AG04449 (cell line): ENCODE measurements around the gene ZCCHC4.
"Not testable (repeated sequence)": the region's sequence is repeated elsewhere in the genome, so short reads cannot be mapped to it uniquely, and the experiment has no call there.

Experiments
- CTCF ChIA-PET: fragments of 350-600 bp; formaldehyde crosslinking; extraction: SDS; loops from one replicate; lab custom pipeline; 2021; ENCODE audit warnings: antibody characterized with exemption; lab: Yijun Ruan, JAX
- POLR2A ChIA-PET: fragments of 400-600, 350-600 bp; formaldehyde crosslinking; extraction: SDS; loops from one replicate; lab custom pipeline; 2020; ENCODE audit warnings: antibody characterized with exemption, inconsistent platforms; lab: Yijun Ruan, JAX
- DNase-seq: peaks from one replicate; pipeline ENCODE4 v3.0.0-alpha.2; 2010; ENCODE audit warnings: low read depth, low spot score
- H3K4me3 ChIP-seq: 2 replicates; pipeline ENCODE4 v1.5.1; 2011; ENCODE audit warnings: low read depth, mild to moderate bottlenecking, control low read depth, low read length
- CTCF ChIP-seq: IDR thresholded peaks from one replicate; pipeline ENCODE4 v1.5.1; 2011; ENCODE audit warnings: mild to moderate bottlenecking, moderate library complexity, low read length, control low read depth, inconsistent platforms; ENCODE audit not compliant: insufficient read depth; ENCODE audit errors: missing control alignments

Gene ZCCHC4

DNA sequence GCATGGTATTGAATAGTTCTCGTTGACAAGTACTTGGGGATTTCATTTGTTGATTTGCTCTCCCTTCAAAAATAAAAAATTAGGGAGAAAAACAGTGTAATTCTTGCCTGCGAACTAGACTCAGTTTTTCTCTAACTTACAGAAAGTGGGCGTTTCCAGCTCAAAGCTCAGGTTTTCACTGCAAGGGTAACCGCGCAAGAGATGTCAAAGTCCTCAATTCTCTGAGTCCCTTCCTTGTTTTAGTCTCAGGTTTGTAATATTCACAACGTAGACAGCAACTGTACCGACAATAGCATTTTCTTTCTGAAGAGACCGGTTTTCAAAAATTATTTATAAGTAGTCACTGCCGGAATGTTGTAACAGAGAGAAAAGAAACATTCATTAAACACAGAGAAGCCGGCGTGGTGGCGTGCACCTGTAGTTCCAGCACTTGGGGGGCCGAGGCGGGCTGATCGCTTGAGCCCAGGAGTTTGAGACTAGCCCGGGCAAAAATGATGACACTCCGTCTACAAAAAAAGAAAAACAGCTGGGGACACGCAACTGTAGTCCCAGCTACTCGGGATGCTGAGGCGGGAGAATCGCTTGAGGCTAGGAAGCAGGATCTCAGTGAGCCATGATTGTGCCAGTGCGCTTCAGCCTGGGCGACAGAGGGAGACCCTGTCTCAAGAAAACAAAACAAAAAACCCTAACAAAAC lies 774 bp downstream of the ZCCHC4 start:
- H3K4me3 ChIP-seq: peak overlapping the region; percentile 99
- no peak for DNase-seq
- TF ChIP-seq CTCF: no peak
- POLR2A ChIA-PET: no interaction called here
- CTCF ChIA-PET: interaction anchor here (0.6 to 4.4 kb wide), 46 partner anchors 8 to 823 kb away, joined by 3 to 68 read pairs (median 8); partner anchors contain the start of genes ANAPC4 and SEPSECS

DNA sequence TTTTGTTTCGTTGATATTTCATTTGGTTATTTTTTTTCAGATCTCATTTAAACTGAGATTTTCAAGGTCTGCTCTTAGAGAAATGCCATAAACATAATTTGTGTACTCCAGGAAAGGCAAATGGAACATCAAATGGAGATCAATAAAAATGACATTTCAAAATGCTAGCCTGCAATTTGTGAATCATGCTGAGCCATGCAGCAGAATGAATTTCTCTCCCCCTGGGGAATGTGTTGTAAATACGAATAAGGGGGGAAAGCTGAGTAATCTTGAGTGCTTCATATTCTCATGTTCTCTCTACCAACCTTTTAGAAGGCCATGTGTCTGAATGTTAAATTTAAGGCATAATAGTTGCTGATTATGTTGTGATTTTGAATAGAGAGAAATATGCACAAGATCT lies 7.8 kb downstream of the ZCCHC4 start:
- CTCF ChIA-PET: interaction anchor here (1.0 to 4.4 kb wide), 5 partner anchors 9 to 46 kb away, joined by 3 to 57 read pairs (median 4); partner anchors contain the start of gene ZCCHC4
- no peak for TF ChIP-seq CTCF
- DNase-seq: no peak
- no peak overlapping the region for H3K4me3 ChIP-seq
- POLR2A ChIA-PET: interaction anchor here (1.6 kb wide), 1 partner anchor 8 kb away, joined by 10 read pairs; the partner anchor contains the start of gene ZCCHC4

DNA sequence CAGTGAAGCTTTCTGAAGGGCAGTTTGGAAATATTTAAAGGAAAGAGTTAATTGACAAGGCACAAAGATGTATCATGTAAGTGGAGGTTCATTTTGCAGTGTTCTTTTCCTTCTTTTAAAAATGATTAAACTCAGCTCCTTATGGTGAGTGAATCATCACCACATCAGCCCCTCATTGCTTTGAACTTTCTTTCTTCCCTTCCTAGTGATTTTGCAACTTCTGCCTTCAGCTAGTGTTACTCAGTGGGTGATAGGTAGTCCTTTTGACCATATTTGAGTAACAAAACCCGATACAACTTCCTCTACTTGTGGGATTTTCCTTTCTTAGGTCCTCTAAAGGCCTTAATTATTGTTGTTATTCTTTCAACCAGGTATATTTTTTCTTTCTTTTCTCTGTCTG lies 8.2 kb downstream of the ZCCHC4 start:
- no peak overlapping the region for H3K4me3 ChIP-seq
- CTCF ChIA-PET: interaction anchor here (1.0 to 4.4 kb wide), 6 partner anchors 9 to 141 kb away, joined by 3 to 57 read pairs (median 4); partner anchors contain the start of gene ZCCHC4
- TF ChIP-seq CTCF: no peak
- DNase-seq: peak; percentile 67
- POLR2A ChIA-PET: interaction anchor here (1.6 kb wide), 1 partner anchor 9 kb away, joined by 10 read pairs; the partner anchor contains the start of gene ZCCHC4

DNA sequence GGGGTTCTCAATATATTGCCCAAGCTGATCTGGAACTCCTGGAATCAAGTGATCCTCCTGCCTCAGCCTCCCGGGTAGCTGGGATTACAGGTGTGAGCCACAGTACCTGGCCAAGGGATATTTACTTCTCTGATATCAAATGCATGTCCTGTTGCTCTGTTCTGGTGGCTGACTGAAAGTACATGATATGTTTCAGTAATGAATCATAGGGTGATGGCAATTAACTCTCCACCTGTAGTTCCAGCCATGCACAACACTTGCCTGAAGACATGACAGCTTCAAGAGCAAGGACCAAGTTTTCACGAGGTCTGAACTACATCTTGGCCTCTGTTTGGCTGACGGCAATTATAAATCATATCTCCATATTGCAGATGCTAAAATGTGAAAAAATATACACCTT lies 9.1 kb downstream of the ZCCHC4 start:
- H3K4me3 ChIP-seq: no peak overlapping the region
- ChIA-PET POLR2A (interaction anchor here (1.6 kb wide), 1 partner anchor 9 kb away, joined by 10 read pairs; the partner anchor contains the start of gene ZCCHC4), CTCF (interaction anchor here (0.5 to 4.4 kb wide), 6 partner anchors 10 to 142 kb away, joined by 3 to 57 read pairs (median 4); partner anchors contain the start of gene ZCCHC4)
- DNase-seq: no peak
- TF ChIP-seq CTCF: no peak

- CTCF ChIA-PET, POLR2A ChIA-PET, DNase-seq, H3K4me3 ChIP-seq: not testable (repeated sequence)
Measured at GRCh38 chr4:25328463-25328862, 15.9 kb downstream of the ZCCHC4 start.

DNA sequence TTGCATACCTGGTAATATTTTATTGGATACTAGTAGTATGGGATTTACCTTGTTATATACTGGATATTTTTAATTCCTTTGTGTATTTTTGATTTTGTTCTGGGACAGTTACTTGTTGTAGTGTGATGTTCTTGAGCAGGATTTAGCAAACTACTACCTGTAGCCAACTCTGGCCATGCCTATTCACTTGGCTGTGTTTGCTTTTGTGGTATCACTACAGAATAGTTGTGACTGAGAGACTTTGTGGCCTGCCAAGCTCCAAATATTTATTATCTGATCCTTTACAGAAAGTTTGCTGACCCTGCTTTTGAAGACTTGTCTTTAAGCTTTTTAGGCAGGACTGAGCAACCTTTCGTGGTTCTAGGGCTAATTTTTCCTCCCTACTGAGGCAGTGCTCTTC lies 17.8 kb downstream of the ZCCHC4 start:
- no peak overlapping the region for H3K4me3 ChIP-seq
- ChIA-PET POLR2A (no interaction called here), CTCF (interaction anchor here (4.3 kb wide), 1 partner anchor 17 kb away, joined by 44 read pairs; the partner anchor contains the start of gene ZCCHC4)
- no peak for DNase-seq
- no peak for TF ChIP-seq CTCF
